GM18519 (cell line): Measurements from ENCODE around the gene NUBP1.
"Not testable (repeated sequence)": the region's sequence is repeated elsewhere in the genome, so short reads cannot be mapped to it uniquely, and the experiment has no call there.

Source experiments
- ATAC-seq: cut with Tn5 transposase; IDR thresholded peaks from one replicate; pipeline ENCODE4 v1.9.1; 2021; ENCODE audit warnings: mild to moderate bottlenecking, moderate library complexity; ENCODE audit not compliant: unreplicated experiment, low FRiP score

The NUBP1 gene

DNA sequence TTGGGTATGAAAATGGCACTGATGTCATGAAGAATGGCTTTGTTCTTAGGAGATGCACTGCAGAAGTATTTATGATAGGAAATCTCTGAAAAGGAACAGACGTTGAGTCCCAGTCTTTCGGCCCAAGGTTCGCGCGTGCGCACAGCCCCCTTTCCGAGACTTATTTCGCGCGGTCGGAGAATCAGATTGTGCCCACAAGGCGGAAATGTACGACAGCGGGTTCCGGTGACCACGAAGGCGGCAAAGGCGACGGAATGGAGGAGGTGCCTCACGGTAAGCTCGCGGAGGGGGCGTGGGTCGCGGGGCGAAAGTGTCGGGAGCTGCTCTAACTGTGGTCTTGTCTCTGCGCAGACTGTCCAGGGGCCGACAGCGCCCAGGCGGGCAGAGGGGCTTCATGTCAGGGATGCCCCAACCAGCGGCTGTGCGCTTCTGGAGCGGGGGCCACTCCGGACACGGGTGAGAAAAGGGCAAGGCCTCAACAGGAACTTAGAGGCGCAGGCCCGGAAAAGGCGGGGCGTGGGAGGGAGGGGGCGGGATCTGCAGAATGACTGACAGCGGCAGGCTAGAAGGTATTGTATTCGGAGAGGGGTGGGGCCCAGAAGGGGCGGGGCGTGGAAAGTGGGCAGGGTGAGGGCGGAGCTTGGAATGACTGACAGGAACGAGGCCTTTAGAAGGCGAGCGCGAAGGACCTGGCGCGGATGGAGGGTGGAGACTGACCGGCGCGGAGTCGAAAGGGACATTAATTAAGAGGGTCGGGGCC, at the start of gene NUBP1:
Gene NUBP1, plus strand, starts transcription at position 233 of the 760 bp plus-strand sequence. Its CDS starts 22 bp downstream, at position 255.
- peak; percentile 41 for ATAC-seq

DNA sequence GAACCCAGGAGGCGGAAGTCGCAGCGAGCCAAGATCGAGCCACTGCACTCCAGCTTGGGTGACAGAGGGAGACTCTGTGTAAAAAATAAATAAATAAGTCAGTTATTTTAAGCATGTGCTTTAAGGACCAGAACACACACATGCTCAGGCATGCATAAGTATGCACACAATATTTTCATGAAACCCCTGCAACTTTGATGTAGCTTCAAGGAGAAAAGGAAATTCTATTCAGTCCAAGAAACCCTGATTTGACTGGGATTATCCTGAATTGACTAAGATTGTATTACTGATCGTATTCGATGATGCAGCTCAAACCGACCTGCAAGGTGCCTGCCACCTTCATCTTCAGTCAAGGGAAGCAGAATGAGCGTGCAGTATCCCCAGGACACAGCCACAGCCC, 49.8 kb upstream of the NUBP1 start:
- no peak for ATAC-seq

DNA sequence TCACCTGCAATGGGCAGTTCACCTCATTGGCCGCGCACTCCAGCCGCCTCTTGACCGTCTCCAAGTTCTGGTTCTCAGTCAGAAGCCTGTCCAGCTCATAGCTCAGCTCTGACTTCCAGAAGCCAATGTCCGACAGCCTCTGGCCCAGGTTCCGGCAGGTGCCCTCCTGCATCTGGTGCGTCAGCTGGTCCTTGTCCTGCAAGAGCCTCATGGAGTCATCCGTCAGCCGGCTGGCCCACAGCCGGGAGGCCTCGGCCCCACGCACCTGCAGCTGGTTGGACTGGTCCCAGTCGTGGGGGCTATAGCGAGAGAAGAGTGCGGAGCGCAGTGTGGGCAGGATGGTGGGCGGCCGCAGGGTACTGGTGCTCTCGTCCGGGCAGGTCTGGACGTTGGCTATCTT, 49.3 kb upstream of the NUBP1 start:
- ATAC-seq, result no peak

DNA sequence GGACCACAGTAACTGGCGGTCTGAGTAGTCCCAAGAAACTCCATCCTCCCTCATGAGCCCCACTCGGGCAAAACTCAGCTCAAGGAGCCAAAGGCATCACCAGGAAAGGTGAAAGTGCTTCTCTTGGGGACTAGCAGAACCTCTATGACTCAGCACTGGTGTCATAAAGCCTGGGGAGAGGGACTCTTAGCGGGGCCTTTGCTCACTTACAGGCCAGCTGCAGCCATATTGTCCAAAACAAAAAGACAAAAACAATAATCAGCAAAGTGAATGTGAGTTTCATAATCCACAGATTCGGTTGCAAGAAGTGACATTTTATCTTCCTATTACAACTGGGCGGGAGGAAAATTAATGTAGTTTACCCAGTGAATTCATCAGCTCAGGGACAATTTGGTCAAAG, 48.8 kb upstream of the NUBP1 start, which contains the start of gene TEKT5:
Gene TEKT5, minus strand, starts transcription at position 101 of the 400 bp plus-strand sequence. Its CDS starts 57 bp downstream, at position 44.
- ATAC-seq, result no peak

DNA sequence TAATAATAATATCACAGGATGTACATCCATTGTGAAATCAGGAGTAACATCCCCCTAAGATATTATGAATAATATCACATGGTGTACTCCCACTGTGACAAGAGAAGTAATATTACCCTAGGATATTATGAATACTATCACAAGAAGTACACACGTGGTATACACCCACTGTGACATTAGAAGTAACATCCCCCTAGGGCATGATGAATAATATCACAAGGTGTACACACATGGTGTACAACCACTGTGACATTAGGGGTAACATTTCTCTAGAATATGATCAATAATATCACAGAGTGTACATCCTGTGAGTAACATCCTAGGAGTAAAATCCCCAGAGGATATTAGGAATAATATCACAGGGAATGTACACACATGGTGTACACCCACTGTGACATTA, 43.9 kb upstream of the NUBP1 start:
- ATAC-seq, result no peak

DNA sequence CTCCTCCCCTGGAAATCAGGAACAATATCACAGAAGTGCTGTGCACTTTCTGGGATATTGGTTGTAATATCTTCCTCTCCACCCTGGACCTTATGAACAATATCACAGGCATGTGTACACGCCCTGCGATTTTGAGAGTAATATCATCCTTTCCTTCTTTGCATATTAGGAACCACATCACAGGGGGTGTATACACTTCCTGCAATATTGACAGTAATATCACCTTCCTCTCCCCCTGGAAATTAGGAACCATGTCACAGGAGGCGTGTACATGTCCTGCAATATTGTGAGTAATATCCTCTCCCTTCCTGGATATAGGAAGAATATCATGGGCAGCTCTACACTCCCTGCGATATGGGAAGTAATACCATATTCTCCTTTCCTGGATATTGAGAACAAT, 34.7 kb upstream of the NUBP1 start:
- no peak for ATAC-seq

DNA sequence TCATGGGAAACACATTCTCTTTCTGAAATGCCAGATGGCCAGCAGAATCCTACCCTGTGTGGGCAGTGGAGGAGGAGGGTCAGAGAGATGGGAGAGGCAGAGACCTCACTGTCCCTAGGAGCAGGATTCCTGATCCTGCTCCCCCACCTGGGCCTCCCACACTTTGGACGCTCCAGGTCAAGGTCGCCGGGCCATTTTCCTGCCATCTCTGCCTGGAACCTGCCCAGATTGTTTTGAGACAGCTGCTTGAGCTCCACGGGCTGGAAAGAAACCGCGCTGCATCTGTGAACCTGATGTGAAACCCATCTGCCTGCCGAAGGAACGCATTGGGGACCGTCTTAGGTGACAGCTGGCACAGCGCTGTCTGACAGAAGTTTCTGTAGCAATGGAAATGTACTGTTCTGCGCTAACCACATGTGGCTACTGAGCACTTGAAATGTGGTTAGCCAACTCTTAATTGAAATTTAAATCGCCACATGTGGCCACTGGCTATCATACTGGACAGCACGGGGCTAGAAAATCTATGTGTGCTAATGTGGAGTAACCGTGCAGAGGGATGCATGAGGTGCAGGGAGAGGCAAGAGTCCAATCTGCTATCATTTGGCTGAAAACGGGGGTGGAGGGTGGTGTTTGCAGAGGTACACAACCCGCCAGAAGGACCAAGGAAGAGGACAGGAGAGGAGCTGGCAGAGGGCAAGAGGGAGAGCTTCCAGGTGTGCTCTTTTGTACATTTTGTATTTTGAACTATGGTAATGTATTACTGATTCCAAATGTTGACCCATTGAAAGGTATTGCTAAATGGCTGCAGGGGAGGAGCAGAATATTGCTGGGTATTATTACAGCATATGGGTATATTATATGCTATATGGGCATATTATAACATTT, 15.4 kb upstream of the NUBP1 start:
- ATAC-seq, result no peak

DNA sequence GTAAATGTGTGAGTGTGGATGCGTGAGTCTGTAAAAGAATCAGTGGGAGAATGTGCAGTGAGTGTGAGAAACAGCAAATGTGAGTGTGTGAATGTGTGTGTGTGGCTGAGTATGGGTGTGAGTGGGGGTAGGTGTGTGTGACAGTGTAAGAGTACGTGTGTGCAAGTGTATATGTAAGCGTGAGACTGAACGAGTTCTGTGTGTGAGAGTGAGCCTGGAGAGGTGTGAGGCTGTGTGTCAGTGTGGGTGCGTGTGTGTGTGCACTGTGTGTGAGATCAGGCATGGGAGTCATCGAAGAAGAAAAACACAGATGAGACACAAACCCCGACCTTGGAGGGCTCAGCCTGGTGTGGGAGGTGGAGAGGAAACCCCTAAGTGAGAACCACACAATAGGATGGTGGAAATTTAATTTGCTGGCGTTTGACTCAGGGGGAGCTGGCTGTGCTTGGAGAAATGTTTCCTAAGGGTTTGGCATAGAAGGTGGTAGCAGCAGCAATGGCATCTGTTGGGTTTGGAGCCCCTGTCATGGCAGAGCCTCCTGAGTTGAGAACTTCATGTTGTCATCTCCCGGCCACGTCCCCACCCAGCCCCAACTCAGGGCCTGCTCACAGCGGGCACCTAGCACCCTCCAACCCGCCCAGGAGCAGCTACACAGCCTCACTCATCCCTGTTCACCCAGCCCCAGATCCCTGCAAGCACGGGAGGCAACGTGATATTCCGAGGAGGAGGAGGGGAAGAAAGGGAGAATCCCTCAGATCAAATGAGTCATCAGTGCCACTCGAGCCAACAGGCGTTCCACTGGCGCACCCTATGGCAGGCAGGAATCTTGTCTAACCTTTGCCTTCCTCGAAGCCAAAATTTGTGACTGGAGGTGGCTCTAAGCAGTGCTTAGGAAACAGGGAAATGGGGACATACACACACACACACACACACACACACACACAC, 14.3 kb upstream of the NUBP1 start:
- no peak for ATAC-seq

DNA sequence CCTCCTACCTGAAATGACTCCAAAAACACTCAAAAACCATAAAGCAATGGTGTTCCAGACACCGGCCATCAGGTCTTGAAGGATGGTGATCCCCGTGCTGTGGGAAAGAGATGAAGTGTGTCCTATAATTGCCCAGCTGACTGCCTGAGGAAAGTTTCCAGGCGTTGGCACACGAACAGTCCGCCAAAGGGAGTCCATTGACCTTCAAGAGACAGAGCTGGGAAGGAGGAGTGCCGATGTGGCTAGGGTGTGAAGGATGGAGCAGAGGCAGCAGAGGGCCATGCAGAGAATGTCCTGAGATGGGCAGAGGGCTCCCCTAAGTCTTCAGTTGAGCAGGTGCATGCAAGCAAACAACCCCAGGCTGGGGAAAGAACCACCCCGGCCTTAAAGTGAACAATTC, 11.9 kb upstream of the NUBP1 start:
- no peak for ATAC-seq

DNA sequence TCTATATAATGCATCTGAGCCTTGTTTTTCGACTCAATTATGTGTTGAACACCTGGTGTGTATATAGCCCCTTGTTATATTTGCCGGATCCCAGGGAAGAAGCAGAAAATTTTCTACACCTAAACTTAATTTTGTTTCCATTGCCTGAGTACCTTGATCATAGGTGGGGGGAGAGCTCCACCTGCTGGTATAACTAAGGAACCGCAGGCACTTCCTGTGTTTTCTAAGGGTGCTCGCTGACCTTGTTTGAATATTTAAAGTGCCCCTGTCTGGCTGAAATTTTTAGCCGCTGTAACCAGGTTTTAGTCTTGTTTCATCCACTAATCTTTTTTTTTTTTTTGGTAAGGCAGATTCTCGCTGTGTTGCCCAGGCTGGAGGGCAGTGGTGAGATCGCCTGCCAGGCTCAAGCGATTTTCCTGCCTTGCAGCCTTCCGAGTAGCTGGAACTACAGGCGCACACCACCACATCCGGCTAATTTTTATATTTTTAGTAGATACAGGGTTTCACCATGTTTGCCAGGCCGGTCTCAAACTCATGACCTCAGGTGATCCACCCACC, 6.5 kb upstream of the NUBP1 start:
- no peak for ATAC-seq

DNA sequence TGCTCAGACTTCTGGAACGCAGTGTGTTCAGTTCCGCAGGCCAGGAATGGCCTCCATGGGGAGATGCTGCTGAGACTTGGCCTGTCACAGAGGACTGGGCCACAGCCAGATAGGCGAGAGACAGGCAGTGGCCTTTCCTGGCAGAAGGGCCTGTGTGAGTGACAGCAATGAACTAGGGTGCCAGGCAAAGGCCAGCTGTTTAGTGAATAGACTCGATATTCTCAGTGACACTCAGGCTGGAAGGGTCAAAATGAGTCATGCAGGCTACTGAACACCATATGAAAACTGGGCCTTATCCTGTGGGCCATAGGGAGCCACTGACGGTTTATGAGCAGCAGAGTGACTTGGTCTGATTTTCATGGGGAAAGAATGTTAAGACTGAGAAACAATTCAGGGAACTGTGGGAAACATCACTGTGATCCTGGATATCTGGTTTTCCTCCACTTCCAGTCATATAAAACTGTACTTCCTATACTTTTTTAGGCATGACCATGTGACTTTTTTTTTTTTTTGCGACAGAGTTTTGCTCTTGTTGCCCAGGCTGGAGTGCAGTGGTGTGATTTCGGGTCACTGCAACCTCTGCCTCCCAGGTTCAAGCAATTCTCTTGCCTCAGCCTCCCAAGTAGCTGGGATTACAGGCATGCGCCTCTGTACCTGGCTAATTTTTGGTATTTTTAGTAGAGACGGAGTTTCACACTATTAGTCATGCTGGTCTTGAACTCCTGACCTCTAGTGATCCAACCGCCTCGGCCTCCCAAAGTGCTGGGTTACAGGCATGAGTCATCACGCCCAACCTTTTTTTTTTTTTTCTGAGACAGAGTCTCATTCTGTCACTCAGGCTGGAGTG, 5.2 kb upstream of the NUBP1 start:
- ATAC-seq, result peak; percentile 41

DNA sequence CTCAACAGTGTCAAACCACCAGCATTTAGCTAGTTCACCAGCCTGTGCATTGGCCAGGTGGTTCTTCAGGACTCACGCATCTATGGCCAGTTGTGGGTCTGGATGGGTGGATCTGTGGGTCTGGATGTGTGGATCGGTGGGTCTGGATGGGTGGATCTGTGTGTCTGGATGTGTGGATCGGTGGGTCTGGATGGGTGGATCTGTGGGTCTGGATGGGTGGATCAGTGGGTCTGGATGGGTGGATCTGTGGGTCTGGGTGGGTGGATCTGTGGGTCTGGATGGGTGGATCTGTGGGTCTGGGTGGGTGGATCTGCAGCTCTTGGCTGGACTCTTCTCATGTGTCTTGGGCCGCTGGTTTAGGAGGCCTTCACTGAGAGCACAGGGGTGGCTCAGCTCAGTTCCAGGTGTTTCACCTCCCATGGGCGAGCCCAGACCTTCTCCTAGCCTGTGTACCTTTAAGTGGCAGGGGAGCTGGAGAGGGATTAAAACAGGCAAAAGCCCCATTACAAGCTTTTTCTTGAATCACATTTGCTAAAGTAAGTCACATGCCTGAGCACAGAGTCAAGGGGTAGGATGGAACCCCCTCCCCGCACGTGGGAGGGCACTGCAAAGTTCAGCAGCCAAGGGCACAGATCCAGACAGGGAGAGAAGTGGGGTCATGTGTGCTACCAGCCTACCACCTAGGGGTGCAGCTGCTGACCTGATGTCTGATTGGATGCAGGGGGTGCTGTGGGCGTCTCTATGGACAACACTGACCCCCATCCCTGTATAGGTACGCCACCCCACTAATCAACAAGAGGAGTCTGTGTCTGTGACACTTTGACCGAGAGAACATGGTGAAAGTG, 3.4 kb upstream of the NUBP1 start:
- ATAC-seq, result no peak

DNA sequence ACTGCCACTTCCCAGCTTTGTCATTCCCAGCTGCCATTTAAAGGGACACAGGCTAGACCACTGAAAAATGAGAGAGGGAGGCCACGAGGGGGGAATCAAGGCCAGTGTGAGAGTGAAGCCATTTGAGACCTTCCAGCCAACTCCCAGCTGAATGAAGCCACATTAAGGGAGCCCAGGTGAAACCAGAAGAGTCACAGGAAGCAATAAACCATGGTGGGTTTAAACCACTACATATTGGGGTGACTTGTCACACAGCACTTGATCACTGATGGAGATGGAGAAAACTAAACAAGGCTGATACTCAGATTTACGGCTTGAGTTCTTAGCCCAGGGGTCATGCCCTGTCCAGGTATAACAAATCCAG, 2.8 kb upstream of the NUBP1 start:
- ATAC-seq, result no peak

DNA sequence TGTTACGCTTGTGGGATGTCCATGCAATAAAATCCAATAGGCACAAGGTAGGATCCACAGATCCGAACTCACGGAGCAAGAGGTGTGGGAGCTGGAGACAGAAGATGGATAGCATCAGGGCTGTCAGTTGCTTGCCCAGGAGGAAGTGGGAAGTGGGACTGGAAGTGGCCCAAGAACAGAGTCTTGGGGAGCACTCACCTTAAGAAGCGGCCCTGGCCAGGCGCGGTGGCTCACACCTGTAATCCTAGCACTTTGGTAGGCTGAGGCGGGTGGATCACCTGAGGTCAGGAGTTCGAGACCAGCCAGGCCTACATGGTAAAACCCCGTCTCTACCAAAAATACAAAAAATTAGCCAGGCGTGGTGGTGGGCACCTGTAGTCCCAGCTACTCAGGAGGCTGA, 2.4 kb upstream of the NUBP1 start:
- not testable (repeated sequence) for ATAC-seq

DNA sequence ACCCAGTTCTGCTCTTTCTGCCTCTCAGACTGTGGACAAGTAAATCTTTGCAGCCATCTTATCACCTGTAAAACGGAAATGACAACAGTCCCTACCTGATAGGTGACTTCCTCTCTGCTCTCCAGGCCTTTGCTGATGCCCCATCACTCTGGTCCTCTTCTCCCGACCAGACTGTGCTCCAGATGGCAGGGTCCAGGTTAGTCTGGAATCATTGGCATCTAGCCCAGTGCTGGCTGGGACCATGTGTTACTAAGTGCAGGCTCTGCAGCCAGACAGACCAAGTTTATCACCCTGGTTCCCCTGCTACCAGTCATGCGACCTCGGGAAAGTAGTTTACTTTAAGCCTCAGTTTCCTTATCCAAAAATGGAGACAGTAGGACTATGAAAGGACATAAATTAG, 1.8 kb upstream of the NUBP1 start:
- ATAC-seq, result no peak

DNA sequence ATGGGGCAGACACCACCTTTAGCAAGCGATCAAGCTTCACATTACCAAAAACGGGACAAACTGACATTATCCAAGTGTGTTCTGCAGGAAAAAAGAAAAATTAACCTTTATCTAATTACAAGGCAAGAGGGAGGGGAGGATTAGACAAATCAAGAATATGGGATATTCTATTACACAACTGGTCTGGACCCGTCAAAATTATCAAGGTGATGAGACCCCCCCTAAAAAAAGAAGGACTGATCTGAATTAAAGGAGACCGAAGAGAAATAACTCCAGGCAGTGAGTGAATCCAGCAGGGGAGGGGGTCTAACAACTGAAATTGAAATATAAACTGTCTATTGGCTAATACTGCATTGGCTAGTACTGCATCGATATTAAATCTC, 424 bp upstream of the NUBP1 start:
- ATAC-seq, result no peak

DNA sequence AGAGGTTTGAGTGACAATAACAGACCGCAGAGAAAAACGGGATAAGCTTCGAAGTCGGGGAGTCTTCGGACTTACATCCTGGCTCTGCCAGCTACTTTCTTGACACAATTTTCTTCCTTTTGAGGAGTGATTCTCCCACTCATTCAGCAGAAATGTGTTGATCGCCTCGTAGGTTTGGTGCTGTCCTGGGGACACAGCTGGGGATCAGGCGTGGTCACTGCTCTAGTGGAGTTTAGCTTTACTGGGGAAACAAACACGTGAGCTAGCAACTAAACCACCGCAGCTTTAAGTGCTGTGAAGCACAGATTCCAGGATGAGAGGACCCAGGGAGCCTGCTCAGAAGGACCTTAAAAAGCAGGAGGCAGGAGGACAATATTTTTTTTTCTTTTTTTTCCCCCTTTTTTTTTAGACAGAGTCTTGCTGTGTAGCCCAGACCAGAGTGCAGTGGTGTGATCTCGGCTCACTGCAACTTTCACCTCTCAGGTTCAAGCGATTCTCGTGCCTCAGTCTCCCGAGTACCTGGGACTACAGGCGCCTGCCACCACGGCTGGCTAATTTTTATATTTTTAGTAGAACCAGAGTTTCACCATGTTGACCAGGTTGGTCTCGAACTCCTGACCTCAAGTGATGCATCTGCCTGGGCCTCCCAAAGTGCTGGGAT, 858 bp downstream of the NUBP1 start:
- no peak for ATAC-seq

DNA sequence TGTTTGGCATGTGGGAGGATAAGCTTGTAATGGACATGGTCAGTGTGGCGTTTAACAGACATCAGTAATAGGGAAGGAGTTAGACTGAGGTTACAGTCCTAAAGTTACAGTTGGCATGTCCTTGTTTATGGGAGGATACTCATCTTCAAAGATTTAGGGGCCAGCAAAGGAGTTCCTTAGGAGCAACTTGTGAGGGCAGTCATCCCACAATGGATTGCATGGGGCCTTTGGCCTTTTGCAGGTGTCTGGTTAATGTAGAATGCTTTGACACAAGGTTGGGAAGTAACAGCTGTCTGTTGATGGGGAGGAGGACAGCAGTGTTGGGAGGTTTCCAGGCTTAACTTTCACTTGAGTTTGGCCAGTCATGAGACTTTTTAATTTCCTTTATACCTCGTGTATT, 2.2 kb downstream of the NUBP1 start:
- ATAC-seq, result no peak
